Right cardiac atrium (tissue), 5 donors: ENCODE measurements around the gene AEBP1. TPM values are rescaled to one million over a fixed set of nuclear protein-coding genes. Genes with fewer than 3 reads are reported as not detected.
A peak's percentile ranks its signal among the peaks of the same experiment; 100 is the strongest.

Source experiments
- ATAC-seq, 2 donors: fragments of 200-7000 bp; cut with Tn5 transposase; one replicate each; pipeline versions ENCODE4 v1.8.0 to v1.9.1; 2020; ENCODE audit warnings: moderate library complexity in 2 of 2, mild to moderate bottlenecking in 1 of 2
- DNase-seq, 3 donors: peaks; one replicate each; pipeline ENCODE4 v3.0.0-alpha.2; 2020
- H3K27ac ChIP-seq: one replicate; pipeline ENCODE4 v1.5.1; 2013; ENCODE audit warnings: mild to moderate bottlenecking, low read length, control low read depth, moderate library complexity
- H3K27me3 ChIP-seq: one replicate; pipeline ENCODE4 v1.6.1; 2013; ENCODE audit not compliant: control insufficient read depth, insufficient read depth
- H3K4me1 ChIP-seq: one replicate; pipeline ENCODE4 v1.6.1; 2013; ENCODE audit warnings: low read length; ENCODE audit not compliant: control insufficient read depth, insufficient read depth
- H3K4me3 ChIP-seq: one replicate; pipeline ENCODE4 v1.5.1; 2013; ENCODE audit warnings: low read length, control low read depth
- H3K9me3 ChIP-seq: one replicate; pipeline ENCODE4 v1.6.1; 2013; ENCODE audit warnings: low read length; ENCODE audit not compliant: control insufficient read depth
- WGBS: extraction: QIAGEN DNeasy Blood & Tissue Kit; methylation state at CpG from one replicate; pipeline ENCODE4 v1.1.7; 2013; 5-methylcytosine and 5-hydroxymethylcytosine counted together
- intact Hi-C, 4 donors: fragments of 100-400 bp; cut with DNase I; formaldehyde crosslinking; loops; one replicate each; pipeline versions ENCODE4 v1.11.0 to v1.14.0; 2022 to 2023
- polyA plus RNA-seq: library from polyadenylated mRNA; stranded (reverse); fragments of 200-250 nt; gene quantifications from one replicate; pipeline ENCODE4 v1.2.3, GENCODE V29; 2013
- total RNA-seq, 4 donors: library from RNA; stranded (reverse); fragmentation: NEBNext Ultra II Directional; extraction: Animal tissue kit (Norgen Biotek cat#: 25700); gene quantifications; one replicate each; pipeline ENCODE4 v1.2.1, GENCODE V29; 2021
- donor health status: healthy with polysubstance abuse.
- donor health status: DM: no; HTN: yes; CAD: no.
- donor health status: DM: no; HTN: no; CAD: no.
- donor health status: DM: no; HTN: yes; CAD: no; lungs with severe emphysema.
- donor health status: DM: yes; HTN: yes; CAD: no.

AEBP1 gene
- total and polyA plus RNA-seq, 5 donors: 62.8 to 124 (median 94.6) TPM

DNA sequence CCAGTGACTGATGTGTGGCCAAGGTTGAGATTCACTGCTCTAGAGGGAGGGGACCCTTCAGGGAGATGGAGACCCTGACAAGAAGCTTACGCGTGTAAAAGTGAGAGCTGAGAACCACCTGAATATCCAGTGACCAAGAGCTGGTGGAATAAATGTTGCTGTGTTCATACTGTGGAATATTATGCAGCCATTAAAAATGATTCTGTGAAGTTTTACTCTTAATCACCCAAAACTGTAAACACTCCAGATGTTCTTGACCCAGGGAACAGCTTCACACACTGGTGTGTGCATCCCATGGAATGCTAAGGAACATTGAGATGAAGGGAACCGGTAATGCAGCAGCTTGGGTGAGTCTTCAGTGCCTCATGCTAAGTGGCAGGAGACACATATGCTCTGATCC, 17.5 kb upstream of the AEBP1 start:
- intact Hi-C loops: no loop called here
- WGBS: 94% methylated on average over 3 of the region's 3 CpGs
- Histone ChIP-seq H3K27me3 (no peaks in the 10 kb centered on the region), H3K9me3 (no peaks in the 10 kb centered on the region), H3K4me3 (no peak overlapping the region), H3K4me1 (no peaks in the 10 kb centered on the region), H3K27ac (no peak overlapping the region)
- no peak for ATAC-seq
- no peak for DNase-seq

DNA sequence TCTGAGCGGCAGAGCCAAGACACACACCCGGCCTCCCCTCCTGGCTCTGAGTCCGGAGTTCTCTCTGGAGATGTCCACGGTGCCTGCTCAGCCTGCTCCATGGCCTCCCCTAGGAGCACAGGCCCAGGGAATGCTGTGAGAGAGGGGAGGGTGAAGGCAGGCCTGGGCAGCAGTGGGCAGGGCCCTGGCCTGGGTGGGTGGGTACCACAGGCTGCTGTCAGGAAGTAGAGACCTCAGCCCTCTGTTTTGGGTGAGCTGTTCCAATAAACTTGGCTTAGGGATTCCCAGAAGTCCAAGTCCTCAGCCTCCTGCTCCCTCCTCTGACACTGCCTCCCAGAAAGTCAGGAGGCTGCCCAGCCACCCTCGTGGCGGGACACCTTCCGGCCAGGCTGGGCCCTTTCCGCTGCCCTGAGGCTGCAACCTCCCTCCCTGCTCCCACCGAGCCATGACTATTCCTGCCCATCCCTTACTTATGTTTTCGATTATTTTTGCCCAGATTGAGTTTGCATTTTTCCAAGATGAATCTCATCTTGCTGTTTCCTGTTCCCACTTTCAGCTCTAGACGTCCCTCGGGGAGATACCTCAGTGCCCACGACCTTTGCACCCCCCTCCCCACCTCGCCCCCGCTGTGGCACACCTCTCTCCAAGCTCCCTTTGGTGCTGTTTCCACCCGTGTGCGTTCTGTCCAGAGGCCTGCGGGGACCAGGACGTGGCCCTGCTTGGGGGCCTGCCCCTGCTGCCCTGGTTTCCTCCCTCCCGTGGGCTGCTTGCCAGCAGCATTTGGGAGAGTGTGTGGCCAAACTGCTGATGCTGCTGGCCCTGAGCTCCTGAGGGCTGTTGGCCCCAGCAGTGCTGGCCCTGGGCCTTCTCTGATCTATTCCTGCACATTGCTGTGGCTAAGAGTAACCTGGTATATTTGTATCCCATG, 16.0 kb upstream of the AEBP1 start:
- WGBS: 32% methylated on average over 20 of the region's 20 CpGs
- peak; percentile 68 to 81 for ATAC-seq
- no peak overlapping the region for H3K4me3 ChIP-seq
- DNase-seq: peak; percentile 82 to 95 (median 91)
- peak overlapping the region; percentile 60 for H3K27ac ChIP-seq
- H3K27me3 ChIP-seq: no peaks in the 10 kb centered on the region
- H3K9me3 ChIP-seq: no peaks in the 10 kb centered on the region
- intact Hi-C loops: no loop called here
- H3K4me1 ChIP-seq: no peaks in the 10 kb centered on the region

DNA sequence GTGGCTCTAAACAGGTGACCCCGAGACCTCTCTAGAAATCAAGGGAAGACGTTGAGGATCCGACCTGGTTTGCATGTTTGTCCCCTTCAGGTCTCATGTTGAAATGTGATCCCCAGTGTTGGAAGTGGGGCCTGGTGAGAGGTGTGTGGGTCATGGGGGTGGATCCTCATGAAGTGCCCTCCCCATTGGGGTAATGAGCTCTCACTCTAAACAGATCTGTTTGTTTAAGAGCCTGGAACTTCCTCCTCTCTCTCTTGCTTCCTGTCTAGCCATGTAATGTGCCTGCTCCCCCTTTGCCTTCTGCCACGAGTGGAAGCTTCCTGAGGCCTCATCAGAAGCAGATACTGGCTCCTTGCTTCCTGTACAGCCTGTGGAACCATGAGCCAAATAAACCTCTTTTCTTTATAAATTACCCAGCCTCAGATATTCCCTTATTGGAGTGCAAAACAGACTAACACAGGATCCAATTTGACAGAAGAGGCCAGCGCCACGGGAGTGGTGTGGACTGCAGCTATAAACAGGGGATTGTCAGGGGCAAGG, 11.0 kb upstream of the AEBP1 start:
- no peak overlapping the region for H3K4me3 ChIP-seq
- DNase-seq: peak in 1 of 3 donors; percentile 3
- H3K27me3 ChIP-seq: no peaks in the 10 kb centered on the region
- no peak for ATAC-seq
- WGBS: 86% methylated on average over 6 of the region's 6 CpGs
- intact Hi-C loops: no loop called here
- no peaks in the 10 kb centered on the region for H3K9me3 ChIP-seq
- no peak overlapping the region for H3K27ac ChIP-seq
- H3K4me1 ChIP-seq: peaks cover 5% of the 10 kb centered on the region

DNA sequence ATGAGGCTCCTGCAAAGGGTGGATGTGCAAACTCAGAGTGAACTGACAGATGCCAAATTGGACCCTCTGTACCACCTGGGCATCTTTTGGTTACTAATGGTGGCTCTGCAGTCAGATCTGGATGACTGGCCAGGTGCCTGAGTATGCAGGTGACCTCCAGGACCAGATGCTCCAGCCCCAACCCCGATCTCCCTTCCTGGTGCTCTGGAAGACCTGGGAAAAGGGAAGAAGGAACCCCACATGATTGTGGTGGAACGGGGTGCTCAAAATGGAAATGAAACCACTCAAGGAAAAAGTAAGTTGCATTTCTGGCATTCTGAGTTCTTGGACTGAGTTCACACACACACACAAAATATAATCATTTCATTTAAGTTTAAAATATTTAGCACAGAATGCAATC, 9.8 kb upstream of the AEBP1 start:
- H3K4me3 ChIP-seq: no peak overlapping the region
- peaks cover 5% of the 10 kb centered on the region for H3K4me1 ChIP-seq
- 67% methylated on average over 2 of the region's 2 CpGs for WGBS
- H3K27me3 ChIP-seq: no peaks in the 10 kb centered on the region
- no peaks in the 10 kb centered on the region for H3K9me3 ChIP-seq
- peak overlapping the region; percentile 48 for H3K27ac ChIP-seq
- DNase-seq (no peak), ATAC-seq (no peak)
- intact Hi-C loops: no loop called here

DNA sequence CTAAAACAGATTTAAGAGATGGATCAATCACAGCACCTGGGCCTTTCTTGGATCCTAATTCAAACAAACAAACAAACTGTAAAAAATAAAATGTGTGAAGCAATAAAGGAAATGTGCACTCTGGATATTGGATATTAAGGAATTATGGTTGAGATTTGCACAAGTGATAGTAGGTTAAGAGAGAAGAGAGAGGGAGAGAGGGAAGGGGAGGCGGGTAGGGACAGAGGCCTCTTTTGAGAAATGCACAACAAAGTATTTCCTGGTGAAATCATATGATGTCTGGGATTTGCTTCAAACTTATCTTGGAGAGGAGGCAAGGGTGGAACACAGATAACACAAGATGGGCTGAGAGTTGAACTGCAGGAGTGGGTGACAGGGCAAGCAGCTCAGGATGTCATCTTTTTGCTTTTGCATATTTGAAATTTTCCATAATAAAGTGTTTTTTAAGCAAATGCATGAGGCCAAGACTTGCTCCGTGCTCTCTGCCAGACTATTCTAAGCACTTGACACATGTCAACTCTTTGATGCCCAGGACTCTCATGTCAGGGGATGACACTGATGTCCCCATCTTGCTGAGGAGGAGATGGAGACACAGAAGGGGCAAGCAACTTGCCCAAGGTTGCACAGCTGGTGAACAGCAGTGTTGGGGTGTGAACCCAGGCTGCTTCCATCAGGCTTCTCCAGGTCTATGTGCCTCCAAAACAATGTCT, 9.1 kb upstream of the AEBP1 start:
- DNase-seq: no peak
- ATAC-seq: peak in 1 of 2 donors; percentile 6
- no peak overlapping the region for H3K4me3 ChIP-seq
- H3K27ac ChIP-seq: no peak overlapping the region
- H3K4me1 ChIP-seq: peaks cover 5% of the 10 kb centered on the region
- intact Hi-C loops: no loop called here
- WGBS: 47% methylated on average over 2 of the region's 2 CpGs
- no peaks in the 10 kb centered on the region for H3K9me3 ChIP-seq
- no peaks in the 10 kb centered on the region for H3K27me3 ChIP-seq

DNA sequence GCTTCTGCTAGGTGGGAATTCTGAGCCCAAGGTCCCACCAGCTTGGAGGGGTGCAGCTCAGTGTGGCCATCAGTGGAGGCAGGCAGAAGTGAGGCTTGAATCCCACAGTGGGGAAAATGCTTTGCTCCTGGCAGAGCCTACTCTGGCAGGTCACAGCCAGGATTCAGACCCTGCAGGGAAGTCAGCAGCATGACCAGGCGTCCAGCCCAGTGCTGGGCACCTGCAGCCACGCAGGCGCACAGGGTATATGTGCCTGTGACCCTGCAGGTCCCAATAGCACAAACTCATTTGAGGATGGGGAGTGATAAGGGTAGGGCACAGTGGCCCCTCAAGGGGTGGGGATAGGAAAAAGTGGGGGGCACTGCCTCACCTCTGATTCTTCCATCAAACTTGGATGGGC, 8.4 kb upstream of the AEBP1 start:
- intact Hi-C loops: no loop called here
- H3K9me3 ChIP-seq: no peaks in the 10 kb centered on the region
- no peaks in the 10 kb centered on the region for H3K27me3 ChIP-seq
- DNase-seq (no peak), ATAC-seq (no peak)
- 90% methylated on average over 3 of the region's 3 CpGs for WGBS
- no peak overlapping the region for H3K4me3 ChIP-seq
- H3K27ac ChIP-seq: no peak overlapping the region
- H3K4me1 ChIP-seq: peaks cover 5% of the 10 kb centered on the region

DNA sequence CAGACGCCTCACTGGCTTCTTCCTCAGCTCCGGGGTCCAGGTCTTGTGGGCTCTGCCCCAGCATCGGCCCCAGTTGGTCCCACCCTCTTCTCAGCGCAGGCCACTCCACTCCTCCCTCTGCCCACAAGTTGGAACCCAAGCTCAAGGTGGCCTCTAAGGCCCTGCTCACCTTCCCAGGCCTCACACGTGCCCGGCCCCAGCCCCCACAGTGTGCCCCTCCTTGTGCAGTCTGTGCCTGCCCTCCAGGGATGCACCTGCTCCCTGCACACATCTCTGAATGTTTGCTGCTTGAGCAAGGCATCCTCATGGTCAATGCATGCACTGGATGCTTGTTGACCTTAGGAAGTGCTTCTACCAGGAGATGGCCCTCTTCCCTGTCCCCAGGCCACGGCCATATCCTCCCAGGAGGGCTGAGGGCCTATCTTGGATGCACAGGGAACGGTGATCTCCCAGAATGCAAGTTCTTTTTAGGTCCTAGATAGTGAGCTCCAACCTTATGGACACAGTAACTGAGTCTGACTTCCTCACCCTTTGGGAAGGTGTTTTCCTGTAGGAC, 7.7 kb upstream of the AEBP1 start:
- no peaks in the 10 kb centered on the region for H3K27me3 ChIP-seq
- ATAC-seq (no peak), DNase-seq (peak in 1 of 3 donors; percentile 45)
- intact Hi-C loops: no loop called here
- peaks cover 5% of the 10 kb centered on the region for H3K4me1 ChIP-seq
- no peak overlapping the region for H3K27ac ChIP-seq
- 84% methylated on average over 8 of the region's 8 CpGs for WGBS
- H3K4me3 ChIP-seq: no peak overlapping the region
- H3K9me3 ChIP-seq: no peaks in the 10 kb centered on the region

DNA sequence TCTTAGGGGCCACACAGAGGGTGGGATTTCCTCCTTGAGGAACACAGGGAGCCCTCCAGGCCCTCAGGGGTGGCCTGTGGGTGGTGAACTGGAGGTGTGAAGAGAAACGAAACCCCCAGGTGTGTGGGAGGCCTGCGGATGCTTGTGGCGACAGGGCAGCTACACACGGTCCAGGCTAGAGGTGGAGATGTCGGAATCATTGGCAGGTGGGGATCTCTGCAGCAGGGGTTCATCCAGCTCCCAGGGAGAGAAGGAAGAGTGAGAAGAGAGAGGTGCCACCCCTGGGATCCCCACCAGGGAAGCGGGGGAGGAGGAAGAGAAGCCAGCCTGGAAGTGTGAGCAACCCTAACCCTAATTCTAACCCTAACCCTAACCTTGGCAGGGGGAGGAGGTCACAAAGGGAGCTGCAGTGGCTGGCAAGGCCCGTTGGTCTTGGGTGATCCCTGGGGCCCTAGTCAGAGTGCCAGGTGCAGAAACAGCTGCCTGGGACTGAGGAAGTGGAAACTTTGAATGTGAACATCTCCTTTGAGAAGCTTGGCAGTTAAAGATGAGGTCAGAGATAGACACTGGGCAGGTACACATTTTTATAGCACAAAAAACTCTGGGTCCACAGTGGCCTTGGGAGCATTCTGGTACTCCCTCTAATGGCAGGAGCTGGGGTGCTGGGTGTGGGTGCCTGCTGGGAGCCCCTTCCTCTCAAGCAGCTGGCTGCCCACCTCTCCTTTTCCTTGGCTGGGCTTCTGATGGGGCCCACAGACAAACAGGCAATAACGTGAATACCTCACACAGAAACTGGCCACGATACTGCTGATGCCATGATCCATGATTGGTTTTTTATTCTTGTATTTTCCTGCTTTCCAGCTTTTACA, 6.8 kb upstream of the AEBP1 start:
- no peak for DNase-seq
- Histone ChIP-seq H3K9me3 (no peaks in the 10 kb centered on the region), H3K27me3 (no peaks in the 10 kb centered on the region), H3K4me3 (no peak overlapping the region), H3K4me1 (peaks cover 5% of the 10 kb centered on the region), H3K27ac (no peak overlapping the region)
- intact Hi-C loops: no loop called here
- 83% methylated on average over 9 of the region's 9 CpGs for WGBS
- ATAC-seq: no peak

DNA sequence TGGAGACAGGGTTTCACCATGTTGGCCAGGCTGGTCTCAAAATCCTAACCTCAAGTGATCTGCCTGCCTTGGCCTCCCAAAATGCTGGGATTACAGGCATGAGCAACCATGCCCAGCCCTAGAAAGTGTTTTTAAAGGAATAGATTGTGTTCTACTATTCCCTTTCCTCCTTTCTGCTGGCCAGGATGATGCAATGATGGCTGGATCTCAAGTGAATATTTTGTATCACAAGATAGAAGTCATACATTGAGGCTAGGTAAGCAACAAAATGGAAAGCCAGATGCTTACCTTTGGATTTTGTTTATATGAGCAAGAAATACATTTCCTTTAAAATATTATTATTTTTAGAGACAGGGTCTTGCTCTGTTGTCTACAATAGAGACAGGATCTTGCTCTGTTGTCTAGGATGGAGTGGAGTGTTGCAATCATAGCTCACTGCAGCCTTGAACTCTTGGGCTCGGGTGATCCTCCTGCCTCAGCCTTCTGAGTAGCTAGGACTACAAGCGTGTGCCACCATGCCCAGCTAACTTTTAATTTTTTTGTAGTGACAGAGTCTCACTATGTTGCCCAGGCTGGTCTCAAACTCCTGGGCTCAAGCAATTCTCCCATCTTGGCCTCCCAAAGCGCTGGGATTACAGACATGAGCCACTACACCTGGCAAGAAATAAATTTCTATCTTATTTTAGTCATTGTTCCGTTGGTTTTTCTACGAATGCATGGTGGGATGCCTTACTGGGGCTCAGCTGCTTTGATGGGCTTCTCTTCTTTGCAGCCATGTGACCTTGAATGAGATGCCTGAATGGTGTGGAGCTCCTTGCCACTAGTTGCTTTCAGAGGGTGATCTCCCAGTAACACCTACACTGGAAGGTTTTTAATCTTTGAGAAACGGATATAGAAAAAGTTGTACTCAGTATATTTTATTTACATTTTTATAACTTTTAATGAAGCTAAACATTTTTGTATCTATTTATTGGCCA, 5.8 kb upstream of the AEBP1 start:
- intact Hi-C loops: no loop called here
- no peak overlapping the region for H3K4me3 ChIP-seq
- no peaks in the 10 kb centered on the region for H3K9me3 ChIP-seq
- WGBS: 91% methylated on average over 6 of the region's 6 CpGs
- H3K4me1 ChIP-seq: peaks cover 5% of the 10 kb centered on the region
- no peaks in the 10 kb centered on the region for H3K27me3 ChIP-seq
- H3K27ac ChIP-seq: no peak overlapping the region
- ATAC-seq (no peak), DNase-seq (no peak)
